ENCODE measurements around the gene COPE. TPM values are rescaled to one million over a fixed set of nuclear protein-coding genes. Genes with fewer than 3 reads are reported as not detected.
"Not testable (repeated sequence)": the region's sequence is repeated elsewhere in the genome, so short reads cannot be mapped to it uniquely, and the experiment has no call there.

The COPE gene
- total RNA-seq, 1 donor from 2014 or later, result 140 TPM

- ATAC-seq (no peak), DNase-seq (no peak)
- intact Hi-C loops (cut with micrococcal nuclease), result no loop called here
Observed at GRCh38 chr19:18941628-18942354, 22.6 kb upstream of the COPE start.

- peak; percentile 90 for ATAC-seq
- intact Hi-C loops (cut with micrococcal nuclease), result no loop called here
- peak; percentile 93 for DNase-seq
Observed at GRCh38 chr19:18940769-18941627, 21.8 kb upstream of the COPE start, which contains the start of gene HOMER3. TSS of gene HOMER3 (minus strand) at chr19:18941217. CDS start at chr19:18938982, 2,235 bp downstream.

- DNase-seq, result peak; percentile 61
- intact Hi-C loops (cut with micrococcal nuclease), result no loop called here
- ATAC-seq, result peak; percentile 43
Observed at GRCh38 chr19:18939922-18940768, 21.0 kb upstream of the COPE start.

GRCh38 chr19:18939163-18939562 lies 20.0 kb upstream of the COPE start:
- intact Hi-C loops (cut with micrococcal nuclease), result no loop called here
- DNase-seq (no peak), ATAC-seq (no peak)

- intact Hi-C loops (cut with micrococcal nuclease), result no loop called here
- DNase-seq (no peak), ATAC-seq (no peak)
Observed at GRCh38 chr19:18933297-18933696, 14.1 kb upstream of the COPE start.

- peak; percentile 85 for DNase-seq
- intact Hi-C loops (cut with micrococcal nuclease), result no loop called here
- peak; percentile 88 for ATAC-seq
Observed at GRCh38 chr19:18932216-18932841, 13.1 kb upstream of the COPE start.

- ATAC-seq, result no peak
- intact Hi-C loops (cut with micrococcal nuclease), result no loop called here
- no peak for DNase-seq
Observed at GRCh38 chr19:18931316-18932162, 12.4 kb upstream of the COPE start.

GRCh38 chr19:18929311-18929710 lies 10.1 kb upstream of the COPE start:
- DNase-seq, result no peak
- ATAC-seq, result no peak
- intact Hi-C loops (cut with micrococcal nuclease), result no loop called here

- DNase-seq, result no peak
- no peak for ATAC-seq
- intact Hi-C loops (cut with micrococcal nuclease), result no loop called here
Observed at GRCh38 chr19:18928018-18928805, 9.0 kb upstream of the COPE start.

GRCh38 chr19:18924684-18925213 lies 5.6 kb upstream of the COPE start:
- no peak for ATAC-seq
- no peak for DNase-seq
- intact Hi-C loops (cut with micrococcal nuclease), result no loop called here

- DNase-seq (no peak), ATAC-seq (no peak)
- intact Hi-C loops (cut with micrococcal nuclease), result no loop called here
Observed at GRCh38 chr19:18922228-18922985, 3.2 kb upstream of the COPE start.

- intact Hi-C loops (cut with micrococcal nuclease), result no loop called here
- ATAC-seq (no peak), DNase-seq (no peak)
Observed at GRCh38 chr19:18921593-18921992, 2.4 kb upstream of the COPE start.

GRCh38 chr19:18920400-18920799 lies 1.2 kb upstream of the COPE start:
- ATAC-seq, result no peak
- DNase-seq, result no peak
- intact Hi-C loops (cut with micrococcal nuclease), result no loop called here

GRCh38 chr19:18919900-18920214 lies 670 bp upstream of the COPE start:
- intact Hi-C loops (cut with micrococcal nuclease), result no loop called here
- no peak for DNase-seq
- no peak for ATAC-seq

- DNase-seq; intact Hi-C loops (cut with micrococcal nuclease); ATAC-seq: not testable (repeated sequence)
Observed at GRCh38 chr19:18917593-18917992, 1.6 kb downstream of the COPE start.

GRCh38 chr19:18915639-18916038 lies 3.5 kb downstream of the COPE start:
- DNase-seq (no peak), ATAC-seq (no peak)
- intact Hi-C loops (cut with micrococcal nuclease), result no loop called here

GRCh38 chr19:18913466-18913865 lies 5.7 kb downstream of the COPE start:
- no peak for DNase-seq
- intact Hi-C loops (cut with micrococcal nuclease), result no loop called here
- no peak for ATAC-seq
